HCT116 (cell line): ENCODE data around the gene FSTL4. TPM values are rescaled to one million over a fixed set of nuclear protein-coding genes. Genes with fewer than 3 reads are reported as not detected.

Source experiments
- ATAC-seq: fragments of 200-7000 bp; cut with Tn5 transposase; 2 replicates; pipeline ENCODE4 v1.9.1; 2020; ENCODE audit warnings: mild to moderate bottlenecking, moderate library complexity
- BruUV-seq: library from RNA; stranded (reverse); fragments of 400-500 nt; replicated peaks from 2 replicates; lab custom pipeline; 2021; lab: Mats Ljungman, UMichigan
- CTCF ChIA-PET: fragments of 300-600 bp; sonication (Branson Sonifier 250); formaldehyde crosslinking; loops from one replicate; lab custom pipeline; 2021; ENCODE audit warnings: antibody characterized with exemption; lab: Charles Lee
- POLR2A ChIA-PET: fragments of 300-600, 350-600 bp; sonication (Branson Sonifier 250); formaldehyde crosslinking; loops from one replicate; lab custom pipeline; 2021; ENCODE audit warnings: antibody characterized with exemption; lab: Charles Lee
- RAD21 ChIA-PET, 2 experiments: fragments of 300-600 bp; sonication (Branson Sonifier 250); formaldehyde crosslinking; loops; one replicate each; lab custom pipeline; 2023; ENCODE audit warnings: low total read pairs in 2 of 2; ENCODE audit not compliant: uncharacterized antibody in 2 of 2, unreplicated experiment in 2 of 2, low non-redundant PET in 1 of 2; lab: Charles Lee
- DNase-seq: peaks from one replicate; pipeline ENCODE4 v3.0.0-alpha.2; 2010; ENCODE audit warnings: low read depth, low spot score
- H2AFZ ChIP-seq: fragments of 200-600 bp; shearing (Covaris generic), sonication (generic); 2 replicates; pipeline ENCODE4 v1.6.1; 2017; ENCODE audit warnings: low read depth, mixed run types, mixed read lengths, antibody characterized with exemption, low read length; ENCODE audit not compliant: poor library complexity, severe bottlenecking
- H3K27ac ChIP-seq: 2 replicates; pipeline ENCODE4 v1.5.1; 2012; ENCODE audit warnings: low read depth, low read length
- H3K27me3 ChIP-seq: fragments of 200-600 bp; sonication (generic); 2 replicates; pipeline ENCODE4 v1.6.1; 2016; ENCODE audit warnings: mixed run types, low read length, mixed read lengths; ENCODE audit not compliant: insufficient read depth
- H3K36me3 ChIP-seq, 2 experiments: fragments of 200-500 bp in 1 of 2; fragments of 200-600 bp in 1 of 2; sonication (Bioruptor generic) in 1 of 2; sonication (generic) in 1 of 2; 2 replicates each; pipeline versions ENCODE4 v1.5.1 to v1.6.1; 2014 to 2016; ENCODE audit warnings: low read length in 2 of 2, inconsistent platforms in 1 of 2, mixed read lengths in 1 of 2, mixed run types in 1 of 2; ENCODE audit not compliant: insufficient read depth in 2 of 2, control insufficient read depth in 1 of 2
- H3K4me1 ChIP-seq, 2 experiments: fragments of 200-600 bp in 1 of 2; sonication (generic) in 1 of 2; 2 replicates each; pipeline versions ENCODE4 v1.5.1 to v1.6.1; 2012 to 2017; ENCODE audit warnings: low read length in 2 of 2, inconsistent platforms in 1 of 2, mild to moderate bottlenecking in 1 of 2, mixed read lengths in 1 of 2, mixed run types in 1 of 2, moderate library complexity in 1 of 2; ENCODE audit not compliant: insufficient read depth in 2 of 2, control insufficient read depth in 1 of 2
- H3K4me2 ChIP-seq: fragments of 200-600 bp; sonication (generic); 2 replicates; pipeline ENCODE4 v1.6.1; 2017; ENCODE audit warnings: mixed run types, low read length, mixed read lengths
- H3K4me3 ChIP-seq, 2 experiments: fragments of 200-600 bp in 1 of 2; sonication (generic) in 1 of 2; replicated peaks in 1 of 2; 2 replicates each; pipeline ENCODE4 v1.5.1; 2011 to 2016; ENCODE audit warnings: low read length in 2 of 2, control low read depth in 1 of 2, low read depth in 1 of 2, mild to moderate bottlenecking in 1 of 2, mixed read lengths in 1 of 2, mixed run types in 1 of 2
- H3K79me2 ChIP-seq: fragments of 200-600 bp; sonication (generic); 2 replicates; pipeline ENCODE4 v1.6.1; 2017; ENCODE audit warnings: mild to moderate bottlenecking, mixed run types, low read length, moderate library complexity, mixed read lengths; ENCODE audit not compliant: insufficient read depth
- H3K9ac ChIP-seq: fragments of 200-600 bp; sonication (generic); 2 replicates; pipeline ENCODE4 v1.6.1; 2016; ENCODE audit warnings: low read length, mixed read lengths
- H3K9me2 ChIP-seq: fragments of 200-600 bp; sonication (generic), shearing (Covaris generic); 2 replicates; pipeline ENCODE4 v1.6.1; 2017; ENCODE audit warnings: mixed run types, mild to moderate bottlenecking, moderate library complexity; ENCODE audit not compliant: insufficient read depth
- H3K9me3 ChIP-seq, 2 experiments: fragments of 200-500 bp in 1 of 2; fragments of 200-600 bp in 1 of 2; sonication (Bioruptor generic) in 1 of 2; sonication (generic) in 1 of 2; 2 replicates each; pipeline ENCODE4 v1.6.1; 2014 to 2017; ENCODE audit warnings: low read length in 2 of 2, mixed read lengths in 2 of 2, inconsistent platforms in 1 of 2, low read depth in 1 of 2, mild to moderate bottlenecking in 1 of 2, mixed run types in 1 of 2, moderate library complexity in 1 of 2; ENCODE audit not compliant: control insufficient read depth in 1 of 2, insufficient read depth in 1 of 2
- H4K20me1 ChIP-seq: fragments of 200-600 bp; sonication (generic), shearing (Covaris generic); 2 replicates; pipeline ENCODE4 v1.6.1; 2017; ENCODE audit warnings: mixed run types, mild to moderate bottlenecking, moderate library complexity; ENCODE audit not compliant: insufficient read depth
- ATF3 ChIP-seq: IDR thresholded peaks from 2 replicates; pipeline ENCODE4 v1.6.1; 2012
- CTCF ChIP-seq, 3 experiments: fragments of 200-600 bp in 1 of 3; sonication (generic) in 1 of 3; IDR thresholded peaks in 2 of 3; conservative IDR thresholded peaks in 1 of 3; 2 replicates each; pipeline ENCODE4 v1.5.1; 2012 to 2017; ENCODE audit warnings: low read depth in 2 of 3, low read length in 2 of 3, antibody characterized with exemption in 1 of 3, borderline replicate concordance in 1 of 3, control low read depth in 1 of 3, mild to moderate bottlenecking in 1 of 3, mixed read lengths in 1 of 3, mixed run types in 1 of 3, moderate library complexity in 1 of 3; ENCODE audit not compliant: insufficient read depth in 1 of 3
- EZH2 ChIP-seq: fragments of 200-600 bp; sonication (generic); IDR thresholded peaks from 2 replicates; pipeline ENCODE4 v1.6.1; 2017; ENCODE audit warnings: antibody characterized with exemption, mixed run types
- EZH2phosphoT487 ChIP-seq: fragments of 200-600 bp; IDR thresholded peaks from 2 replicates; pipeline ENCODE4 v1.6.1; 2018; ENCODE audit warnings: antibody characterized with exemption, borderline replicate concordance
- POLR2AphosphoS5 ChIP-seq: IDR thresholded peaks from 2 replicates; pipeline ENCODE4 v1.6.1; 2011; ENCODE audit warnings: mild to moderate bottlenecking, low read depth, low read length, moderate library complexity
- YY1 ChIP-seq: IDR thresholded peaks from 2 replicates; pipeline ENCODE4 v1.6.1; 2011; ENCODE audit warnings: low read length, low read depth, moderate library complexity, mild to moderate bottlenecking; ENCODE audit not compliant: insufficient replicate concordance; ENCODE audit errors: extremely low read depth
- ZBTB33 ChIP-seq: IDR thresholded peaks from 2 replicates; pipeline ENCODE4 v1.6.1; 2011; ENCODE audit warnings: mild to moderate bottlenecking, low read length, moderate library complexity; ENCODE audit not compliant: insufficient replicate concordance; ENCODE audit errors: extremely low read depth
- intact Hi-C: fragments of 100-400 bp; cut with micrococcal nuclease; formaldehyde crosslinking; loops from 2 replicates; pipeline ENCODE4 v1.10.0; 2022
- total RNA-seq: library from RNA; stranded (reverse); gene quantifications from one replicate; pipeline ENCODE4 v1.2.1, GENCODE V29; 2021; ENCODE audit not compliant: unreplicated experiment

The FSTL4 gene
- total RNA-seq, 1 experiment from 2014 or later: 0.37 TPM

- ATAC-seq: no peak
- BruUV-seq: no TSS peak
- H3K36me3 ChIP-seq: no peaks in the 10 kb centered on the region
Measured at GRCh38 chr5:133356396-133356983, 255.9 kb downstream of the FSTL4 start.

More at GRCh38 chr5:133356396-133356983, 255.9 kb downstream of the FSTL4 start:
- Histone ChIP-seq H3K9me2 (no peaks in the 10 kb centered on the region), H3K4me1 (no peaks in the 10 kb centered on the region), H3K9me3 (no peaks in the 10 kb centered on the region), H4K20me1 (no peaks in the 10 kb centered on the region), H3K27me3 (no peaks in the 10 kb centered on the region), H2AFZ (no peak overlapping the region), H3K27ac (no peak overlapping the region), H3K79me2 (no peaks in the 10 kb centered on the region), H3K9ac (no peak overlapping the region), H3K4me2 (no peak overlapping the region), H3K4me3 (no peak overlapping the region)
- no peak for DNase-seq
- intact Hi-C loops: no loop called here
- TF ChIP-seq POLR2AphosphoS5 (no peak), ZBTB33 (no peak), YY1 (no peak), EZH2phosphoT487 (no peak), EZH2 (no peak), CTCF (IDR thresholded peaks at IDR 0.05 in 2 of 3, conservative IDR thresholded peaks at IDR 0.05 in 1 of 3; ENCODE audit: borderline replicate concordance in 1 of 3, insufficient read depth in 1 of 3, low read depth in 2 of 3, low read length in 2 of 3) (no peak), ATF3 (no peak)
- ChIA-PET POLR2A (no interaction called here), RAD21 (no interaction called here), CTCF (no interaction called here)
